H9 (cell line): ENCODE measurements around the gene OAS3. TPM values are rescaled to one million over a fixed set of nuclear protein-coding genes. Genes with fewer than 3 reads are reported as not detected.
A peak's percentile ranks its signal among the peaks of the same experiment; 100 is the strongest.

Source experiments
- DNase-seq: peaks from one replicate; pipeline ENCODE4 v3.0.0-alpha.2; 2017
- H2AFZ ChIP-seq: one replicate; pipeline ENCODE4 v1.6.1; 2013; ENCODE audit warnings: mild to moderate bottlenecking, low read length, control low read depth, moderate library complexity
- H2AK5ac ChIP-seq: 2 replicates; pipeline ENCODE4 v1.6.1; 2013; ENCODE audit warnings: low read length, control low read depth, mixed read lengths; ENCODE audit not compliant: insufficient read length
- H2BK120ac ChIP-seq: one replicate; pipeline ENCODE4 v1.6.1; 2013; ENCODE audit warnings: low read depth, mild to moderate bottlenecking, low read length, control low read depth, inconsistent platforms; ENCODE audit not compliant: poor library complexity, severe bottlenecking
- H2BK12ac ChIP-seq: 2 replicates; pipeline ENCODE4 v1.6.1; 2013; ENCODE audit warnings: low read length, control low read depth, mixed read lengths, low read depth; ENCODE audit not compliant: insufficient read length
- H2BK15ac ChIP-seq: 2 replicates; pipeline ENCODE4 v1.6.1; 2013; ENCODE audit warnings: low read depth, low read length, control low read depth
- H2BK20ac ChIP-seq: one replicate; pipeline ENCODE4 v1.6.1; 2013; ENCODE audit warnings: low read depth, mild to moderate bottlenecking, low read length, control low read depth, inconsistent platforms; ENCODE audit not compliant: poor library complexity, severe bottlenecking
- H2BK5ac ChIP-seq: 2 replicates; pipeline ENCODE4 v1.6.1; 2013; ENCODE audit warnings: low read length, control low read depth, mixed read lengths; ENCODE audit not compliant: insufficient read length
- H3K14ac ChIP-seq: 2 replicates; pipeline ENCODE4 v1.6.1; 2013; ENCODE audit warnings: low read length, control low read depth; ENCODE audit not compliant: insufficient read depth
- H3K18ac ChIP-seq: 2 replicates; pipeline ENCODE4 v1.6.1; 2013; ENCODE audit warnings: low read depth, mild to moderate bottlenecking, mixed read lengths, low read length, control low read depth; ENCODE audit not compliant: insufficient read length
- H3K23ac ChIP-seq: 2 replicates; pipeline ENCODE4 v1.6.1; 2013; ENCODE audit warnings: low read length, control low read depth, mixed read lengths, low read depth; ENCODE audit not compliant: insufficient read length
- H3K23me2 ChIP-seq: 2 replicates; pipeline ENCODE4 v1.6.1; 2013; ENCODE audit warnings: low read depth, mild to moderate bottlenecking, mixed read lengths, low read length, control low read depth; ENCODE audit not compliant: insufficient read length, poor library complexity, severe bottlenecking
- H3K27ac ChIP-seq: 2 replicates; pipeline ENCODE4 v1.5.1; 2013; ENCODE audit warnings: low read length, control low read depth, mixed read lengths, low read depth; ENCODE audit not compliant: insufficient read length
- H3K27me3 ChIP-seq: 2 replicates; pipeline ENCODE4 v1.6.1; 2013; ENCODE audit warnings: low read length, control low read depth, inconsistent platforms; ENCODE audit not compliant: insufficient read depth
- H3K4ac ChIP-seq: 2 replicates; pipeline ENCODE4 v1.6.1; 2013; ENCODE audit warnings: low read depth, mild to moderate bottlenecking, control low read depth, inconsistent platforms, low read length, moderate library complexity
- H3K4me1 ChIP-seq: 2 replicates; pipeline ENCODE4 v1.6.1; 2013; ENCODE audit warnings: low read length, control low read depth, inconsistent platforms; ENCODE audit not compliant: insufficient read depth
- H3K4me2 ChIP-seq: 2 replicates; pipeline ENCODE4 v1.6.1; 2013; ENCODE audit warnings: low read length, control low read depth, mixed read lengths; ENCODE audit not compliant: insufficient read length, insufficient read depth
- H3K56ac ChIP-seq: 2 replicates; pipeline ENCODE4 v1.6.1; 2013; ENCODE audit warnings: low read depth, mild to moderate bottlenecking, mixed read lengths, low read length, control low read depth; ENCODE audit not compliant: insufficient read length
- H3K79me1 ChIP-seq: 2 replicates; pipeline ENCODE4 v1.6.1; 2013; ENCODE audit warnings: low read depth, mild to moderate bottlenecking, moderate library complexity, low read length, control low read depth, inconsistent platforms; ENCODE audit not compliant: insufficient read depth, poor library complexity, severe bottlenecking
- H3K79me2 ChIP-seq: 2 replicates; pipeline ENCODE4 v1.6.1; 2013; ENCODE audit warnings: low read length, control low read depth, inconsistent platforms; ENCODE audit not compliant: insufficient read depth
- H3K9ac ChIP-seq: 2 replicates; pipeline ENCODE4 v1.6.1; 2013; ENCODE audit warnings: low read length, control low read depth, mixed read lengths; ENCODE audit not compliant: insufficient read length; ENCODE audit errors: extremely low read depth
- H3K9me3 ChIP-seq: one replicate; pipeline ENCODE4 v1.6.1; 2013; ENCODE audit warnings: low read depth, low read length, inconsistent platforms; ENCODE audit not compliant: control insufficient read depth
- H3T11ph ChIP-seq: one replicate; pipeline ENCODE4 v1.6.1; 2013; ENCODE audit warnings: mild to moderate bottlenecking, low read length, control low read depth, inconsistent platforms
- H4K20me1 ChIP-seq: one replicate; pipeline ENCODE4 v1.6.1; 2013; ENCODE audit not compliant: control insufficient read depth, insufficient read length, insufficient read depth
- H4K5ac ChIP-seq: 2 replicates; pipeline ENCODE4 v1.6.1; 2013; ENCODE audit warnings: low read depth, mild to moderate bottlenecking, mixed read lengths, low read length, control low read depth; ENCODE audit not compliant: insufficient read length
- H4K8ac ChIP-seq: replicated peaks from 2 replicates; pipeline ENCODE4 v1.6.1; 2013; ENCODE audit warnings: low read length, control low read depth, mixed read lengths, low read depth; ENCODE audit not compliant: insufficient read length
- H4K91ac ChIP-seq: 2 replicates; pipeline ENCODE4 v1.6.1; 2013; ENCODE audit warnings: low read depth, mild to moderate bottlenecking, moderate library complexity, mixed read lengths, low read length, control low read depth; ENCODE audit not compliant: insufficient read length
- H3K27ac Mint-ChIP-seq, 3 experiments: 2 replicates in 2 of 3; 3 replicates in 1 of 3; pipeline ENCODE4 v1.8.0; 2020 to 2021; ENCODE audit warnings: mixed read lengths in 3 of 3, mild to moderate bottlenecking in 1 of 3, moderate library complexity in 1 of 3
- H3K27me3 Mint-ChIP-seq: 2 replicates; pipeline ENCODE4 v1.8.0; 2021; ENCODE audit warnings: low read depth, mild to moderate bottlenecking, moderate library complexity, mixed read lengths
- H3K36me3 Mint-ChIP-seq, 3 experiments: 2 replicates in 2 of 3; 3 replicates in 1 of 3; pipeline ENCODE4 v1.8.0; 2020 to 2021; ENCODE audit warnings: low read depth in 3 of 3, mixed read lengths in 3 of 3; ENCODE audit not compliant: insufficient read depth in 1 of 3
- H3K4me1 Mint-ChIP-seq, 2 experiments: 2 replicates each; pipeline ENCODE4 v1.8.0; 2020; ENCODE audit warnings: mixed read lengths in 2 of 2
- H3K4me3 Mint-ChIP-seq, 2 experiments: 2 replicates in 1 of 2; 3 replicates in 1 of 2; pipeline ENCODE4 v1.8.0; 2020 to 2021; ENCODE audit warnings: mild to moderate bottlenecking in 2 of 2, mixed read lengths in 2 of 2, moderate library complexity in 1 of 2
- H3K9me3 Mint-ChIP-seq, 2 experiments: 2 replicates in 1 of 2; 3 replicates in 1 of 2; pipeline ENCODE4 v1.8.0; 2020; ENCODE audit warnings: mild to moderate bottlenecking in 2 of 2, mixed read lengths in 2 of 2, moderate library complexity in 1 of 2
- WGBS: extraction: QIAGEN DNeasy Blood & Tissue Kit; methylation state at CpG from one replicate; pipeline ENCODE4 v1.1.7; 2013; ENCODE audit warnings: missing lambda C conversion rate, low lambda C conversion rate, mixed read lengths; ENCODE audit not compliant: insufficient read length; ENCODE audit errors: extremely low coverage; 5-methylcytosine and 5-hydroxymethylcytosine counted together
- total RNA-seq: library from RNA; stranded (reverse); gene quantifications from 2 replicates; pipeline ENCODE4 v1.2.1, GENCODE V29; 2021
- TF ChIP-seq, protein P1 (sequence below): fragments of 200-600 bp; sonication (generic); conservative IDR thresholded peaks from 3 replicates; pipeline ENCODE4 v1.8.0; 2021; ENCODE audit warnings: antibody characterized with exemption, mild to moderate bottlenecking

The OAS3 gene
- total RNA-seq, 1 experiment from 2014 or later, result 0.81 TPM

- Histone ChIP-seq H3K9ac (no peak overlapping the region), H3K18ac (no peak overlapping the region), H2AFZ (no peak overlapping the region), H2BK5ac (no peak overlapping the region), H4K91ac (no peak overlapping the region), H3K9me3 (no peaks in the 10 kb centered on the region), H2BK120ac (no peak overlapping the region), H3K4me2 (no peak overlapping the region), H3K79me2 (no peaks in the 10 kb centered on the region), H2AK5ac (no peak overlapping the region), H4K8ac (no peak overlapping the region), H3K79me1 (no peaks in the 10 kb centered on the region), H3K23ac (no peak overlapping the region), H4K20me1 (no peaks in the 10 kb centered on the region), H3K56ac (no peak overlapping the region), H3K23me2 (no peaks in the 10 kb centered on the region), H3K4ac (no peak overlapping the region), H4K5ac (no peak overlapping the region), H3K27me3 (no peaks in the 10 kb centered on the region), H2BK20ac (no peak overlapping the region), H3K4me1 (no peaks in the 10 kb centered on the region), H3T11ph (no peak overlapping the region), H2BK15ac (no peak overlapping the region), H3K14ac (no peak overlapping the region), H3K27ac (no peak overlapping the region), H2BK12ac (no peak overlapping the region)
- TF ChIP-seq, protein P1, sequence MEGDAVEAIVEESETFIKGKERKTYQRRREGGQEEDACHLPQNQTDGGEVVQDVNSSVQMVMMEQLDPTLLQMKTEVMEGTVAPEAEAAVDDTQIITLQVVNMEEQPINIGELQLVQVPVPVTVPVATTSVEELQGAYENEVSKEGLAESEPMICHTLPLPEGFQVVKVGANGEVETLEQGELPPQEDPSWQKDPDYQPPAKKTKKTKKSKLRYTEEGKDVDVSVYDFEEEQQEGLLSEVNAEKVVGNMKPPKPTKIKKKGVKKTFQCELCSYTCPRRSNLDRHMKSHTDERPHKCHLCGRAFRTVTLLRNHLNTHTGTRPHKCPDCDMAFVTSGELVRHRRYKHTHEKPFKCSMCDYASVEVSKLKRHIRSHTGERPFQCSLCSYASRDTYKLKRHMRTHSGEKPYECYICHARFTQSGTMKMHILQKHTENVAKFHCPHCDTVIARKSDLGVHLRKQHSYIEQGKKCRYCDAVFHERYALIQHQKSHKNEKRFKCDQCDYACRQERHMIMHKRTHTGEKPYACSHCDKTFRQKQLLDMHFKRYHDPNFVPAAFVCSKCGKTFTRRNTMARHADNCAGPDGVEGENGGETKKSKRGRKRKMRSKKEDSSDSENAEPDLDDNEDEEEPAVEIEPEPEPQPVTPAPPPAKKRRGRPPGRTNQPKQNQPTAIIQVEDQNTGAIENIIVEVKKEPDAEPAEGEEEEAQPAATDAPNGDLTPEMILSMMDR, result no peak
- Mint-ChIP-seq H3K27ac (no peak overlapping the region), H3K4me3 (no peak overlapping the region), H3K4me1 (no peaks in the 10 kb centered on the region), H3K36me3 (peaks cover 0 to 4% (median 0%) of the 10 kb centered on the region in 3 experiments; a peak in 2 of 7 replicates), H3K27me3 (peaks cover 29% of the 10 kb centered on the region), H3K9me3 (peaks cover 4 to 6% of the 10 kb centered on the region in 2 experiments)
- WGBS, result no CpG with 5 or more reads among the region's 6 CpGs
- DNase-seq, result peak; percentile 21
Measured at GRCh38 chr12:113000433-113000832, 62.2 kb downstream of the OAS3 start.
